Ovary (tissue), 9 donors: ENCODE results near the gene DAPK1. TPM values are rescaled to one million over a fixed set of nuclear protein-coding genes. Genes with fewer than 3 reads are reported as not detected.

Source experiments
- DNase-seq, 5 donors: peaks; one replicate each; pipeline ENCODE4 v3.0.0-alpha.2; 2019 to 2020
- H3K27ac ChIP-seq, 2 donors: fragments of 200-600 bp; one replicate each; pipeline versions ENCODE4 v1.5.1 to v1.8.0; 2019 to 2022
- H3K27me3 ChIP-seq: fragments of 200-600 bp; one replicate; pipeline ENCODE4 v1.8.0; 2022
- H3K36me3 ChIP-seq: fragments of 200-600 bp; sonication (generic); one replicate; pipeline ENCODE4 v1.5.1; 2019
- H3K4me1 ChIP-seq: one replicate; pipeline ENCODE4 v1.8.1; 2013; ENCODE audit warnings: mild to moderate bottlenecking, moderate library complexity; ENCODE audit not compliant: insufficient read depth
- H3K4me3 ChIP-seq: fragments of 200-600 bp; sonication (generic); one replicate; pipeline ENCODE4 v1.5.1; 2017
- H3K9me3 ChIP-seq, 2 donors: fragments of 200-600 bp in 1 of 2; sonication (generic) in 1 of 2; one replicate each; pipeline versions ENCODE4 v1.5.1 to v1.8.1; 2013 to 2019; ENCODE audit warnings: mild to moderate bottlenecking in 1 of 2, moderate library complexity in 1 of 2
- EP300 ChIP-seq: sonication (generic); formaldehyde crosslinking; IDR thresholded peaks from one replicate; pipeline ENCODE4 v1.6.1; 2017; ENCODE audit warnings: antibody characterized with exemption
- POLR2A ChIP-seq: fragments of 450-650 bp; IDR thresholded peaks from one replicate; pipeline ENCODE4 v1.6.1; 2017; ENCODE audit warnings: antibody characterized with exemption, mild to moderate bottlenecking, moderate library complexity
- WGBS, 3 donors: extraction: QIAGEN DNeasy Blood & Tissue Kit in 1 of 3; methylation state at CpG; one replicate each; pipeline versions ENCODE4 v1.1.5 to v1.1.7; 2013 to 2017; 5-methylcytosine and 5-hydroxymethylcytosine counted together
- intact Hi-C, 4 donors: fragments of 100-400 bp; cut with DNase I; formaldehyde crosslinking; loops; one replicate each; pipeline versions ENCODE4 v1.11.0 to v1.15.1; 2022 to 2023
- polyA plus RNA-seq, 2 donors: library from polyadenylated mRNA; stranded (reverse); fragments of 200-250 nt in 1 of 2; fragments of 350-450 nt in 1 of 2; fragmentation: Illumina TruSeq in 1 of 2; extraction: RNeasy Lipid Tissue Mini Kit (QIAGEN cat#74804) in 1 of 2; gene quantifications; one replicate each; pipeline ENCODE4 v1.2.3, GENCODE V29; 2013 to 2014
- total RNA-seq, 7 donors: library from RNA; depleted of rRNA in 2 of 7; stranded (reverse); fragments of >200 nt in 2 of 7; fragmentation: NEBNext Ultra II Directional in 3 of 7; extraction: Animal tissue kit (Norgen Biotek cat#: 25700) in 3 of 7; gene quantifications; one replicate each; pipeline versions ENCODE4 v1.1.0 to v1.2.4, GENCODE V29; 2016 to 2023
- TF ChIP-seq, protein P1 (sequence below), 3 donors: fragments of 450-650 bp in 2 of 3; fragments of 200-600 bp in 1 of 3; IDR thresholded peaks; one replicate each; pipeline versions ENCODE4 v1.5.1 to v1.8.0; 2016 to 2022; ENCODE audit warnings: antibody characterized with exemption in 3 of 3, mild to moderate bottlenecking in 1 of 3
- donor health status: DM: no; HTN: no; CAD: no; lungs with moderate emphysema.
- donor health status: DM: no; HTN: no; CAD: no.
- donor health status: Bipolar disorder and iron deficiency.
- donor health status: DM: yes; HTN: yes; CAD: no.
- donor health status: DM: no; HTN: no; CAD: no.
- donor health status: DM: yes; HTN: yes; CAD: no.

DAPK1 gene
- total and polyA plus RNA-seq, 9 donors, result 39.3 to 133 (median 89.6) TPM

DNA sequence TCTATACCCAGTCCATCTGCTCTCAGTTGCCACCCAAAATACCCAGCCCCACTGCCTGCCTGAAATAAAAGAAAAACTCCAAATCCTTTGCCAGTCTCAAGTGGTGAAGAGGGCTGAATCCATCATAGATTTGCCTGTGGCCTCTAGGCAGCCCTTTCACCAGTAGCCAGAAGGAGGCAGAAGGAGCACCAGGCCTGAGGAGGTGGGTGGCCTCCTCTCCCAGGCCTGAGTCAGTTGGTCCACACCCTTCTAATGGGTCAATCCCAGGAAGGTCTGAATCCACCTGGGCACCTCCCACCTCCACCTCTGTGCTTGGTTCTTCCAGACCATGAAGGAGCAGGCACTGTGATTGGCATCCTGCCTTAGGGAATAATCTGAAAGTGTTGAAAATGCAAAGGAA, 97.0 kb downstream of the DAPK1 start:
- TF ChIP-seq, protein P1, sequence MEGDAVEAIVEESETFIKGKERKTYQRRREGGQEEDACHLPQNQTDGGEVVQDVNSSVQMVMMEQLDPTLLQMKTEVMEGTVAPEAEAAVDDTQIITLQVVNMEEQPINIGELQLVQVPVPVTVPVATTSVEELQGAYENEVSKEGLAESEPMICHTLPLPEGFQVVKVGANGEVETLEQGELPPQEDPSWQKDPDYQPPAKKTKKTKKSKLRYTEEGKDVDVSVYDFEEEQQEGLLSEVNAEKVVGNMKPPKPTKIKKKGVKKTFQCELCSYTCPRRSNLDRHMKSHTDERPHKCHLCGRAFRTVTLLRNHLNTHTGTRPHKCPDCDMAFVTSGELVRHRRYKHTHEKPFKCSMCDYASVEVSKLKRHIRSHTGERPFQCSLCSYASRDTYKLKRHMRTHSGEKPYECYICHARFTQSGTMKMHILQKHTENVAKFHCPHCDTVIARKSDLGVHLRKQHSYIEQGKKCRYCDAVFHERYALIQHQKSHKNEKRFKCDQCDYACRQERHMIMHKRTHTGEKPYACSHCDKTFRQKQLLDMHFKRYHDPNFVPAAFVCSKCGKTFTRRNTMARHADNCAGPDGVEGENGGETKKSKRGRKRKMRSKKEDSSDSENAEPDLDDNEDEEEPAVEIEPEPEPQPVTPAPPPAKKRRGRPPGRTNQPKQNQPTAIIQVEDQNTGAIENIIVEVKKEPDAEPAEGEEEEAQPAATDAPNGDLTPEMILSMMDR (IDR thresholded peaks at IDR 0.05), result no peak
- no peak for TF ChIP-seq POLR2A
- TF ChIP-seq EP300, result no peak
- Histone ChIP-seq H3K9me3 (no peaks in the 10 kb centered on the region), H3K27me3 (no peaks in the 10 kb centered on the region), H3K4me1 (peaks cover 57% of the 10 kb centered on the region), H3K27ac (no peak overlapping the region), H3K36me3 (no peaks in the 10 kb centered on the region), H3K4me3 (no peak overlapping the region)
- no peak for DNase-seq
- intact Hi-C loops, result no loop called here

DNA sequence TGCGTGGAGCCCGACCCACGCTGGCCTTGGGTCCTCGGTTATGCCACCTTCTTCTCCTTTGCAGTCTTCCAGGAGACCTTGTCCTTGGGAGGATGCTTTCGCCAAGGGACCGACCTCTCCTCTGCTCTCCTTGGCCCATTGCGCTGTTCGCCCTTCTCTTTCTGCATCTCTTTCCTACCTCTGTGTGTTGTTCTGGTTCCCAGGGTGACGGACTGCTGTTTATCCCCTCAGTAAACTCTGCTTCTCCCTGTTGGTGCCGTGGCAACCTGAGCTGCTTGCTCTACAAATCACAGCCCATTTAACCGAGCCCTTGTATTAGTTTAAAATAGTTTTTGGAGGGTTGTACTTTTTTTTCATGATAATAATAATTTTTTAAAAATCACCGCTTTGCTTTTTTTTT, 97.9 kb downstream of the DAPK1 start:
- H3K4me1 ChIP-seq, result peaks cover 62% of the 10 kb centered on the region
- intact Hi-C loops, result no loop called here

GRCh38 chr9:87596862-87597261, 99.2 kb downstream of the DAPK1 start:
- no peak overlapping the region for H3K4me3 ChIP-seq
- H3K27ac ChIP-seq, result no peak overlapping the region
- no peak for TF ChIP-seq POLR2A
- TF ChIP-seq EP300, result no peak
- TF ChIP-seq, protein P1 (IDR thresholded peaks at IDR 0.05), result no peak
- no peaks in the 10 kb centered on the region for H3K9me3 ChIP-seq
- no peaks in the 10 kb centered on the region for H3K36me3 ChIP-seq
- DNase-seq, result peak; percentile 50 to 66 (median 55)
- intact Hi-C loops, result no loop called here
- H3K4me1 ChIP-seq, result peaks cover 64% of the 10 kb centered on the region
- 28 to 51% (median 45%) methylated on average over 7 of the region's 7 CpGs for WGBS, 3 donors
- H3K27me3 ChIP-seq, result no peaks in the 10 kb centered on the region

More for the DNA sequence above, 97.9 kb downstream of the DAPK1 start:
- Histone ChIP-seq H3K27me3 (no peaks in the 10 kb centered on the region), H3K9me3 (no peaks in the 10 kb centered on the region), H3K4me3 (no peak overlapping the region), H3K36me3 (no peaks in the 10 kb centered on the region), H3K27ac (no peak overlapping the region)
- TF ChIP-seq, protein P1 (IDR thresholded peaks at IDR 0.05), result no peak
- TF ChIP-seq EP300 (no peak), POLR2A (no peak)
- 81 to 85% (median 84%) methylated on average over 12 of the region's 12 CpGs for WGBS, 3 donors
- peak in 1 of 5 donors; percentile 44 for DNase-seq

GRCh38 chr9:87597710-87598443, 100.2 kb downstream of the DAPK1 start:
- H3K36me3 ChIP-seq, result no peaks in the 10 kb centered on the region
- intact Hi-C loops, result no loop called here
- no peak for DNase-seq
- H3K4me3 ChIP-seq, result no peak overlapping the region
- TF ChIP-seq, protein P1 (IDR thresholded peaks at IDR 0.05), result no peak
- no peak for TF ChIP-seq EP300
- no peak for TF ChIP-seq POLR2A
- H3K27me3 ChIP-seq, result no peaks in the 10 kb centered on the region
- WGBS, 3 donors, result 52 to 59% (median 55%) methylated on average over 13 of the region's 13 CpGs
- H3K27ac ChIP-seq, result no peak overlapping the region
- H3K9me3 ChIP-seq, result no peaks in the 10 kb centered on the region
- peaks cover 57% of the 10 kb centered on the region for H3K4me1 ChIP-seq
